Liver (tissue), 9 donors: Measurements from ENCODE around the gene XYLT2. TPM values are rescaled to one million over a fixed set of nuclear protein-coding genes. Genes with fewer than 3 reads are reported as not detected.

Experiments
- DNase-seq: peaks from one replicate; pipeline ENCODE4 v3.0.0-alpha.2; 2017; ENCODE audit warnings: low spot score
- H3K27ac ChIP-seq, 2 donors: one replicate each; pipeline ENCODE4 v1.7.0; 2013; ENCODE audit warnings: inconsistent platforms in 2 of 2, low read length in 2 of 2, control low read depth in 1 of 2, low read depth in 1 of 2, mild to moderate bottlenecking in 1 of 2
- H3K27me3 ChIP-seq, 4 donors: one replicate each; pipeline versions ENCODE4 v1.6.1 to v1.7.0; 2013; ENCODE audit warnings: low read length in 3 of 4, inconsistent platforms in 1 of 4, mild to moderate bottlenecking in 1 of 4, moderate library complexity in 1 of 4; ENCODE audit not compliant: control insufficient read depth in 4 of 4, insufficient read depth in 4 of 4
- H3K36me3 ChIP-seq, 4 donors: one replicate each; pipeline versions ENCODE4 v1.6.1 to v1.7.0; 2013; ENCODE audit warnings: low read length in 3 of 4, mild to moderate bottlenecking in 3 of 4, low read depth in 1 of 4, moderate library complexity in 1 of 4; ENCODE audit not compliant: control insufficient read depth in 4 of 4, insufficient read depth in 3 of 4
- H3K4me1 ChIP-seq, 4 donors: one replicate each; pipeline versions ENCODE4 v1.6.1 to v1.7.0; 2013; ENCODE audit warnings: low read length in 3 of 4, mild to moderate bottlenecking in 3 of 4, moderate library complexity in 1 of 4; ENCODE audit not compliant: control insufficient read depth in 4 of 4, insufficient read depth in 4 of 4
- H3K4me3 ChIP-seq, 3 donors: one replicate each; pipeline versions ENCODE4 v1.6.1 to v1.7.0; 2013; ENCODE audit warnings: low read length in 3 of 3, control low read depth in 1 of 3, low read depth in 1 of 3, mild to moderate bottlenecking in 1 of 3
- H3K9ac ChIP-seq, 2 donors: one replicate each; pipeline ENCODE4 v1.7.0; 2013; ENCODE audit warnings: low read length in 2 of 2, mild to moderate bottlenecking in 2 of 2, moderate library complexity in 2 of 2, control low read depth in 1 of 2, low read depth in 1 of 2
- H3K9me3 ChIP-seq, 4 donors: one replicate each; pipeline versions ENCODE4 v1.6.1 to v1.7.0; 2013; ENCODE audit warnings: low read length in 3 of 4; ENCODE audit not compliant: control insufficient read depth in 4 of 4
- ATF3 ChIP-seq: IDR thresholded peaks from 2 replicates; pipeline ENCODE4 v1.6.1; 2016; ENCODE audit warnings: antibody characterized with exemption
- CTCF ChIP-seq: fragments of 150-350 bp; IDR thresholded peaks from 2 replicates; pipeline ENCODE4 v1.5.1; 2017; ENCODE audit warnings: improper control_type of control experiment, low read depth, low read length; ENCODE audit not compliant: missing input control
- EGR1 ChIP-seq, 2 donors: IDR thresholded peaks; 2 replicates each; pipeline ENCODE4 v1.6.1; 2016 to 2018; ENCODE audit warnings: antibody characterized with exemption in 2 of 2, low read depth in 2 of 2
- FOXA1 ChIP-seq: IDR thresholded peaks from 2 replicates; pipeline ENCODE4 v1.6.1; 2016; ENCODE audit warnings: antibody characterized with exemption
- FOXA2 ChIP-seq: IDR thresholded peaks from 2 replicates; pipeline ENCODE4 v1.6.1; 2016; ENCODE audit warnings: antibody characterized with exemption
- GABPA ChIP-seq, 2 donors: IDR thresholded peaks in 1 of 2; conservative IDR thresholded peaks in 1 of 2; 2 replicates each; pipeline ENCODE4 v1.6.1; 2016; ENCODE audit warnings: antibody characterized with exemption in 2 of 2, mild to moderate bottlenecking in 1 of 2, moderate library complexity in 1 of 2
- JUND ChIP-seq, 2 donors: IDR thresholded peaks; 2 replicates each; pipeline ENCODE4 v1.6.1; 2016; ENCODE audit warnings: antibody characterized with exemption in 2 of 2
- MAX ChIP-seq: IDR thresholded peaks from 2 replicates; pipeline ENCODE4 v1.6.1; 2016; ENCODE audit warnings: antibody characterized with exemption
- NR2F2 ChIP-seq: IDR thresholded peaks from 2 replicates; pipeline ENCODE4 v1.6.1; 2016; ENCODE audit warnings: antibody characterized with exemption
- RAD21 ChIP-seq, 2 donors: IDR thresholded peaks; 2 replicates each; pipeline ENCODE4 v1.6.1; 2016; ENCODE audit warnings: antibody characterized with exemption in 2 of 2, mild to moderate bottlenecking in 2 of 2
- REST ChIP-seq: IDR thresholded peaks from 2 replicates; pipeline ENCODE4 v1.6.1; 2016; ENCODE audit warnings: antibody characterized with exemption, mild to moderate bottlenecking
- RXRA ChIP-seq, 2 donors: IDR thresholded peaks; 2 replicates each; pipeline ENCODE4 v1.6.1; 2017 to 2018; ENCODE audit warnings: antibody characterized with exemption in 2 of 2, mild to moderate bottlenecking in 1 of 2
- SP1 ChIP-seq: IDR thresholded peaks from 2 replicates; pipeline ENCODE4 v1.6.1; 2018; ENCODE audit warnings: antibody characterized with exemption, mild to moderate bottlenecking
- TAF1 ChIP-seq: conservative IDR thresholded peaks from 2 replicates; pipeline ENCODE4 v1.6.1; 2016; ENCODE audit warnings: antibody characterized with exemption, mild to moderate bottlenecking
- YY1 ChIP-seq: IDR thresholded peaks from 2 replicates; pipeline ENCODE4 v1.6.1; 2016; ENCODE audit warnings: antibody characterized with exemption, mild to moderate bottlenecking
- ZBTB33 ChIP-seq: IDR thresholded peaks from 2 replicates; pipeline ENCODE4 v1.6.1; 2016; ENCODE audit warnings: antibody characterized with exemption
- WGBS: extraction: QIAGEN DNeasy Blood & Tissue Kit; methylation state at CpG from one replicate; pipeline ENCODE4 v1.1.7; 2013; 5-methylcytosine and 5-hydroxymethylcytosine counted together
- polyA plus RNA-seq, 2 donors: library from polyadenylated mRNA; stranded (reverse) in 1 of 2; unstranded in 1 of 2; fragments of 200-250 nt in 1 of 2; fragments of >200 nt in 1 of 2; fragmentation: Nextera tagmentation in 1 of 2; extraction: Ambion mirVana in 1 of 2; gene quantifications; one replicate each; pipeline versions ENCODE4 v1.2.1 to v1.2.3, GENCODE V29; 2013 to 2015
- total RNA-seq, 2 donors: library from RNA; depleted of rRNA; stranded (reverse); fragments of >200 nt; gene quantifications; one replicate each; pipeline ENCODE4 v1.2.3, GENCODE V29; 2014
- donor health status: healthy.
- donor health status: healthy.
- donor health status: healthy.
- donor health status: healthy.
- donor health status: healthy.

Gene XYLT2
- total and polyA plus RNA-seq, 4 donors: 5.3 to 11.3 (median 8.2) TPM

GRCh38 chr17:50397111-50397918, 51.4 kb downstream of the XYLT2 start, which contains the start of gene LRRC59:
Gene LRRC59, minus strand, starts transcription at chr17:50397523. Its CDS starts 206 bp downstream, at chr17:50397317.
- peak within 1 kb of the TSS; percentile 63 to 84 for H3K27ac ChIP-seq
- H3K9ac ChIP-seq: peak within 1 kb of the TSS; percentile 86 to 90

GRCh38 chr17:50397919-50398285, 52.0 kb downstream of the XYLT2 start:
- 65% methylated on average over 9 of the region's 9 CpGs for WGBS
- Histone ChIP-seq H3K9me3 (no peaks in the 10 kb centered on the region), H3K27me3 (no peaks in the 10 kb centered on the region), H3K9ac (peak overlapping the region in 1 of 2 donors; percentile 17), H3K36me3 (peaks cover 5 to 21% (median 19%) of the 10 kb centered on the region in 4 donors), H3K27ac (no peak overlapping the region), H3K4me3 (no peak overlapping the region), H3K4me1 (peaks cover 7 to 27% (median 22%) of the 10 kb centered on the region in 4 donors)
- DNase-seq: no peak
- TF ChIP-seq FOXA1 (no peak), ZBTB33 (no peak), RXRA (IDR thresholded peaks at IDR 0.05) (no peak), MAX (no peak), REST (no peak), EGR1 (IDR thresholded peaks at IDR 0.05; ENCODE audit: low read depth in 2 of 2) (no peak), YY1 (no peak), FOXA2 (no peak), CTCF (no peak), GABPA (IDR thresholded peaks at IDR 0.05 in 1 of 2, conservative IDR thresholded peaks at IDR 0.05 in 1 of 2) (no peak), RAD21 (IDR thresholded peaks at IDR 0.05) (no peak), NR2F2 (no peak), TAF1 (no peak), SP1 (no peak), JUND (IDR thresholded peaks at IDR 0.05) (no peak), ATF3 (no peak)

More at GRCh38 chr17:50397111-50397918, 51.4 kb downstream of the XYLT2 start, which contains the start of gene LRRC59:
- H3K36me3 ChIP-seq: peaks cover 9 to 27% (median 25%) of the 10 kb centered on the region in 4 donors
- H3K4me3 ChIP-seq: peak within 1 kb of the TSS; percentile 86 to 93 (median 87)
- peak; percentile 93 for DNase-seq
- WGBS: 1% methylated on average over 70 of the region's 70 CpGs
- H3K27me3 ChIP-seq: no peaks in the 10 kb centered on the region
- TF ChIP-seq GABPA (IDR thresholded peaks at IDR 0.05 in 1 of 2, conservative IDR thresholded peaks at IDR 0.05 in 1 of 2) (peak in 1 of 2 donors; percentile 75), SP1 (peak; percentile 6), EGR1 (IDR thresholded peaks at IDR 0.05; ENCODE audit: low read depth in 2 of 2) (no peak), CTCF (peak; percentile 93), YY1 (no peak), FOXA1 (no peak), RAD21 (IDR thresholded peaks at IDR 0.05) (peak; percentile 62 to 88), RXRA (IDR thresholded peaks at IDR 0.05) (peak in 1 of 2 donors; percentile 28), NR2F2 (no peak), TAF1 (no peak)
- H3K4me1 ChIP-seq: peaks cover 7 to 33% (median 25%) of the 10 kb centered on the region in 4 donors
- no peaks in the 10 kb centered on the region for H3K9me3 ChIP-seq
